D721Med (cell line): ENCODE results near the gene PIGM.
A peak's percentile ranks its signal among the peaks of the same experiment; 100 is the strongest.

Experiments used
- DNase-seq: peaks from one replicate; pipeline ENCODE4 v3.0.0; 2011; ENCODE audit warnings: low spot score; ENCODE audit not compliant: insufficient read length
- FAIRE-seq: peaks from 2 replicates; lab custom pipeline; 2011; peaks lifted over from hg19 to GRCh38; lab: Jason Lieb, UNC
- CTCF ChIP-seq: IDR thresholded peaks from 2 replicates; pipeline ENCODE4 v1.5.1; 2012; ENCODE audit warnings: mild to moderate bottlenecking, control low read depth; ENCODE audit not compliant: insufficient read depth; ENCODE audit errors: missing control alignments

Gene PIGM

GRCh38 chr1:160031365-160032164 lies at the start of gene PIGM:
Gene PIGM, minus strand, starts transcription at chr1:160031990. Its CDS starts 251 bp downstream, at chr1:160031739.
- FAIRE-seq = peak; percentile 32

GRCh38 chr1:160081261-160081936 lies 49.6 kb upstream of the PIGM start, which contains the start of gene KCNJ9:
Gene KCNJ9, plus strand, starts transcription at chr1:160081538. Its CDS starts 2,493 bp downstream, at chr1:160084031.
- no peak for FAIRE-seq

More at GRCh38 chr1:160031365-160032164, at the start of gene PIGM:
- DNase-seq = peak; percentile 83
- no peak for TF ChIP-seq CTCF

GRCh38 chr1:160080381-160081100 lies 48.8 kb upstream of the PIGM start:
- no peak for TF ChIP-seq CTCF
- no peak for FAIRE-seq
- no peak for DNase-seq

More at GRCh38 chr1:160081261-160081936, 49.6 kb upstream of the PIGM start, which contains the start of gene KCNJ9:
- no peak for TF ChIP-seq CTCF
- no peak for DNase-seq

- no peak for FAIRE-seq
- TF ChIP-seq CTCF = no peak
- DNase-seq = no peak
These were observed 47.7 kb upstream of the PIGM start for GRCh38 chr1:160079448-160079847.

GRCh38 chr1:160078512-160079195 lies 46.9 kb upstream of the PIGM start:
- TF ChIP-seq CTCF = peak; percentile 72
- no peak for FAIRE-seq
- DNase-seq = no peak

- no peak for DNase-seq
- FAIRE-seq = no peak
- TF ChIP-seq CTCF = no peak
These were observed 45.7 kb upstream of the PIGM start for GRCh38 chr1:160077486-160077885.
